Activated CD4-positive, alpha-beta memory T cell treated with anti-CD3 and anti-CD28 coated beads, Interleukin-2, amount 10 ng/mL, durations not matched to agents 7 days and 5 days (primary cell): ENCODE results near the gene CNOT2. TPM values are rescaled to one million over a fixed set of nuclear protein-coding genes. Genes with fewer than 3 reads are reported as not detected.
"Not testable (repeated sequence)": the region's sequence is repeated elsewhere in the genome, so short reads cannot be mapped to it uniquely, and the experiment has no call there.

Experiments used
- CTCF ChIA-PET: fragments of 350-600 bp; sonication (Branson Sonifier 250); formaldehyde crosslinking; loops from one replicate; lab custom pipeline; 2021; ENCODE audit warnings: antibody characterized with exemption, inconsistent platforms; lab: Charles Lee
- POLR2A ChIA-PET: fragments of 350-600 bp; sonication (Branson Sonifier 250); formaldehyde crosslinking; loops from one replicate; lab custom pipeline; 2021; ENCODE audit warnings: antibody characterized with exemption; lab: Charles Lee
- DNase-seq: peaks from one replicate; pipeline ENCODE4 v3.0.0-alpha.2; 2020
- H3K27ac Mint-ChIP-seq: one replicate; pipeline ENCODE4 v1.8.0; 2021; ENCODE audit warnings: mild to moderate bottlenecking, mixed read lengths
- H3K27me3 Mint-ChIP-seq: one replicate; pipeline ENCODE4 v1.8.0; 2021; ENCODE audit warnings: mixed read lengths
- H3K36me3 Mint-ChIP-seq: one replicate; pipeline ENCODE4 v1.8.0; 2021; ENCODE audit warnings: low read depth, mixed read lengths
- H3K4me1 Mint-ChIP-seq: one replicate; pipeline ENCODE4 v1.8.0; 2021; ENCODE audit warnings: mixed read lengths
- H3K4me3 Mint-ChIP-seq: one replicate; pipeline ENCODE4 v1.8.0; 2021; ENCODE audit warnings: mild to moderate bottlenecking, mixed read lengths
- H3K9me3 Mint-ChIP-seq: one replicate; pipeline ENCODE4 v1.8.0; 2021; ENCODE audit warnings: mixed read lengths
- total RNA-seq, 2 experiments: library from RNA; stranded (reverse); gene quantifications; one replicate each; pipeline ENCODE4 v1.2.3, GENCODE V29; 2021

CNOT2 gene
- total RNA-seq, 2 experiments from 2014 or later = 63.9 to 69.5 TPM

DNA sequence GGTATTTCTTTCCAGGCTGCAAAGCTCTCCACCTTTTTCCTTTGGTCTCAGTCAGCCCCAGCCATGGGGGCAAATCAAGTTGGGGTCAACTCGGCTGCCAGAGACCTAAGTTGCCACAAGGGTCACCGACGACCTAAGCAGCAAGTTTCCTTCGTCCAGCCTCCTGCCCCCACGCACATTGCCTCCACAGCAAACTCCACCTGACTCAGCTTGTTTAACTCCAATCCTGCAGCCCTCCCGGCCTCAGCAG lies 122.1 kb downstream of the CNOT2 start:
- Mint-ChIP-seq H3K4me3 (peak overlapping the region; percentile 70), H3K4me1 (peaks cover 21% of the 10 kb centered on the region), H3K27ac (no peak overlapping the region), H3K9me3 (no peaks in the 10 kb centered on the region), H3K36me3 (no peaks in the 10 kb centered on the region), H3K27me3 (peaks cover 37% of the 10 kb centered on the region)
- DNase-seq = no peak
- CTCF ChIA-PET = no interaction called here
- POLR2A ChIA-PET = interaction anchor here (0.6 to 1.0 kb wide), 3 partner anchors 8 to 123 kb away, joined by 3 read pairs; no protein-coding TSS in a partner anchor

DNA sequence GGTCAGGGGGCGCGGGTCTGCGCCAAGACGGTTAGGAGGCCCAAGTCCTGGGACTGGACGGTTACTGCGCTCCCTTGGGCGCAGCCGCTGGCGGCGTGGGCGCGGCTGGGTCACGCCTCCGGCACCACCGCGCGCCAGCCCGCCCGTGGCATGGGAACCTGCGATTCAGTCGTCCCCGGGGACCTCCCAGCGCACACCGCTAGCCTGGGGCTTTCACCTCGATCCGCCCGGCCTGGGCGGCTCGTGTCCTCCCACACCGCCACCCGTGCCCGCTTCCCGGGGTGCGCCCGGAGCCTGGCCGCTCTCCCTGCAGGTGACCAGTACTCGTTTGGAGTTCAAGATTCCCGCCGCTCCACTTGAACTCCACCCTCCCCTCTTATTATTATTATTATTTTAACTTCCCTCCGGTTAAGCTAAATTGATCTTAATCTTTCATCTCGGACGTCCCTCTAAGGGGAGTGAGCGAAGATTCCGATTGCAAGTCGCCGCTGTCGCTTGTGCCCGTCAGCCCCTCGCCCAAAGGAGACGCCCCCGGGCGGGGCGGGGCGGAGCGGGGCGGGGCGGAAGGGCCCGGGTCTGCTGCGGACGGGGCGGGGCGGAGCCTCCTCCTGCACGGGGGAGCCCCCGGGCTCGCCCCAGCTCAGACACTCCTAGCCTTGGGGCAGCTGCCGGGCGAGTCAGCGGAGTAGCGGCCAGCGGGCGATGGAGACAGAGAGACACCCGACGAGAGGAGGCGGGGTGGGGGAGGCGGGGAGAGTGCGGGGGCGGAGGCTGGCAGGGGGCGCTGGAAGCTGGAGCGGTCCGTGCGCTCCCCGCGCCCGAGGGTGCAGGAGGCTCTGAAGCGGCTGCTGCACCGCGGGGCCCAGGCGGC lies 122.7 kb downstream of the CNOT2 start, which contains the start of gene KCNMB4:
Gene KCNMB4, plus strand, starts transcription at position 643 of the 871 bp plus-strand sequence. CDS start 445 bp downstream, outside the sequence.
- no peaks in the 10 kb centered on the region for H3K9me3 Mint-ChIP-seq
- peak within 1 kb of the TSS; percentile 83 for H3K4me3 Mint-ChIP-seq
- peaks cover 37% of the 10 kb centered on the region for H3K27me3 Mint-ChIP-seq
- DNase-seq = peak; percentile 71
- no peaks in the 10 kb centered on the region for H3K36me3 Mint-ChIP-seq
- ChIA-PET POLR2A (interaction anchor here (0.6 to 1.0 kb wide), 3 partner anchors 9 to 123 kb away, joined by 3 read pairs; no protein-coding TSS in a partner anchor), CTCF (interaction anchor here (0.7 kb wide), 1 partner anchor 9 kb away, joined by 3 read pairs; no protein-coding TSS in a partner anchor)
- no peak within 1 kb of the TSS for H3K27ac Mint-ChIP-seq
- peaks cover 21% of the 10 kb centered on the region for H3K4me1 Mint-ChIP-seq

DNA sequence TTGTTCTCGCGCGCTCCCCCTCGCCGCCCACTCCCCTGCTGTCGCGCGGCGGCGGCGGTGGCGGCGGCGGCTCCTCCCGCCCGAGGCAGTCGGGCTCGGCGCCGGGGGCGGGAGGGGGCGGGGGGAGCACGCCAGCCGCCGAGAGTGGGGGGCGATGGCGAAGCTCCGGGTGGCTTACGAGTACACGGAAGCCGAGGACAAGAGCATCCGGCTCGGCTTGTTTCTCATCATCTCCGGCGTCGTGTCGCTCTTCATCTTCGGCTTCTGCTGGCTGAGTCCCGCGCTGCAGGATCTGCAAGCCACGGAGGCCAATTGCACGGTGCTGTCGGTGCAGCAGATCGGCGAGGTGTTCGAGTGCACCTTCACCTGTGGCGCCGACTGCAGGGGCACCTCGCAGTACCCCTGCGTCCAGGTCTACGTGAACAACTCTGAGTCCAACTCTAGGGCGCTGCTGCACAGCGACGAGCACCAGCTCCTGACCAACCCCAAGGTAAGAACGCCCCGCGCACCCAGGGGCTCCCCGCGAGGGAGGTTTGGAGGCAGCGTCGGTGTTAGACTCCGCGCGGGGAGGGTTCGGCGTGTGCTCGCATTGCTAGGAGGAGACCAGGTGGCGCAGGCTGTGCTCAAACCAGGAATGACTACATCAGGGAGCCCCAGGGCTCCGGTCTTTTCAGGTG lies 123.5 kb downstream of the CNOT2 start:
- Mint-ChIP-seq H3K4me3 (peak overlapping the region; percentile 83), H3K4me1 (peaks cover 21% of the 10 kb centered on the region), H3K27ac (no peak overlapping the region), H3K27me3 (peaks cover 37% of the 10 kb centered on the region), H3K9me3 (no peaks in the 10 kb centered on the region), H3K36me3 (no peaks in the 10 kb centered on the region)
- POLR2A ChIA-PET = interaction anchor here (2.0 kb wide), 1 partner anchor 123 kb away, joined by 7 read pairs; no protein-coding TSS in a partner anchor
- CTCF ChIA-PET = no interaction called here
- DNase-seq = peak; percentile 67

DNA sequence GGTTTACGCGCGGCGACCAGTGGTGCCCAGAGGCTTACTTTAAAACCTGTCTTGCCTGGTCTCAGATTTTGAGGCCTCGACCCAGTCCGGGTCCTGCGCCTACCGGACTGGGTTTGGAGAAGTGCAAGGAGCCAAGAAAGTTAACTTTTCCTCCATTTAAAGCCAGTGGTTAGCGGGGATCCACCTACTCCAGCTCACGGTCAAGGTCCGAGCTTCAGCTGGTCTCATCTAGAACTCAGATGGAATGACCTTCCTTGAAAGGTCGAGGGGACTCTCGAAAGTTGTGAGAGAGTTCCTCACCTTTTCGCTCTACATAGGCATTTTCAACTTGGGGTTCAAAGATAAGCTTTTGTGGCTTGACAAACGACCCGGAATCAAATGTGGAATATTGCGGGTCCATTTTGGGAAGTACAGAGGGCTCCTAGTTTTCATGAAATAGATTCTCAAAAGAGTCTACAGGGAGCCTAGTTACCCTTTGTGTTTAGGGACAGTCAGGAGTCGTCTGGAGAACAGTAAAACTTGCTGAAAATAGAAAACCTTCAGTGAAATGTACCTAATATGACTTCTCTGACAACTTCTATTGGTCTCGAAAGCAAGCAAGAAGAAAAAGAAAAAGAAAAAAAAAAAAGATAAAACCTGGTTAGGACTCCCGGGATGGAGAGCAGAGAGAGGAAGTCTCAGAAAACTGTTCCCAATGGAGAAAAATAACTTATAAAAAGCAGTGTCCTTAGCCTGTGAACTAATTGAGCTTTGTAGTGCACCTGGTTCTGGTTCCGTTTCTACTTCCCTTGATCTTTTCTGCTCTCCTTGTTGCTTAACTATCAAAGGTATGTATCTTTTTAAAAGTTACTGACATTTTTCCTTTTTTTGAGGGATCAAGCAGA lies 124.3 kb downstream of the CNOT2 start:
- Mint-ChIP-seq H3K4me3 (peak overlapping the region; percentile 83), H3K36me3 (no peaks in the 10 kb centered on the region), H3K27me3 (peaks cover 36% of the 10 kb centered on the region), H3K27ac (no peak overlapping the region), H3K4me1 (peaks cover 21% of the 10 kb centered on the region), H3K9me3 (no peaks in the 10 kb centered on the region)
- ChIA-PET CTCF (no interaction called here), POLR2A (interaction anchor here (2.0 kb wide), 1 partner anchor 123 kb away, joined by 7 read pairs; no protein-coding TSS in a partner anchor)
- DNase-seq = no peak

DNA sequence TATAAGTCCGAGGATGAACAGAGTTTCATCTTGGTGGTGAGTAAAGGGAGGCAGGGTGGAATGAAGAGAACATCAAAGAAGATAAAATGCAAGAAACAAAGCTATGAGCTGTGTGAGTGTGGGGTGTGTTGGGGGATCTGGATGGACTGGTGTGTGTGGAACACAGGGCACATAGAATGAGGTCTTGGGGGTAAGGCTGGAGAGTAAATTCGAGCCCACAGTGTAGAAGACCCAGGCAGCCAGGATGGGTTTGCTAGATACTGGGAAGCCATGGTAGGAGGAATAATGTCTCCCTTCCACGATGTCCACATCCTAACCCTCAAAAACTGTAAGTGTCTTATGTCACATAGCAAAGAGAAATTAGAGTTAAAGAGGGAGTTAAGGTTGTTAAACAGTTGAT lies 129.6 kb downstream of the CNOT2 start:
- H3K27me3 Mint-ChIP-seq = peaks cover 3% of the 10 kb centered on the region
- DNase-seq = no peak
- no peaks in the 10 kb centered on the region for H3K36me3 Mint-ChIP-seq
- no peak overlapping the region for H3K4me3 Mint-ChIP-seq
- ChIA-PET POLR2A (no interaction called here), CTCF (no interaction called here)
- no peaks in the 10 kb centered on the region for H3K9me3 Mint-ChIP-seq
- H3K4me1 Mint-ChIP-seq = no peaks in the 10 kb centered on the region
- no peak overlapping the region for H3K27ac Mint-ChIP-seq

DNA sequence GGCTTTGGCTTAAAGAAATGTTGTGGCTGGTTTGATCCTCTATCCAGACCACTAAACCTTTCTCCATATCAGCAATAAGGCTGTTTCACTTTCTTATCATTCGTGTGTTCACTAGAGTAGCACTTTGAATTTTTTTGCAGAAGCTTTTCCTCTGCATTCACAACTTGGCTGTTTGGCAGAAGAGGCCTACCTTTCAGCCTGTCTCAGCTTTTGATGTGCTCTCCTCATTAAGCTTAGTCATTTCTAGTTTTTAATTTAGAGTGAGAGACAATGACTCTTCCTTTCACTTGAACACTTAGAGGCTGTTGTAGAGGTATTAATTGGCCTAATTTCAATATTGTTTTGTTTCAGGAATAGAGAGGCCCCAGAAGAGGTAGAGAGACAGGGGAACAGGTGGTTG lies 136.6 kb downstream of the CNOT2 start:
- no peaks in the 10 kb centered on the region for H3K36me3 Mint-ChIP-seq
- ChIA-PET POLR2A (no interaction called here), CTCF (interaction anchor here (0.6 kb wide), 1 partner anchor 872 kb away, joined by 3 read pairs; no protein-coding TSS in a partner anchor)
- H3K27me3 Mint-ChIP-seq = no peaks in the 10 kb centered on the region
- peaks cover 3% of the 10 kb centered on the region for H3K9me3 Mint-ChIP-seq
- H3K4me3 Mint-ChIP-seq = no peak overlapping the region
- H3K4me1 Mint-ChIP-seq = peaks cover 6% of the 10 kb centered on the region
- H3K27ac Mint-ChIP-seq = no peak overlapping the region
- no peak for DNase-seq

DNA sequence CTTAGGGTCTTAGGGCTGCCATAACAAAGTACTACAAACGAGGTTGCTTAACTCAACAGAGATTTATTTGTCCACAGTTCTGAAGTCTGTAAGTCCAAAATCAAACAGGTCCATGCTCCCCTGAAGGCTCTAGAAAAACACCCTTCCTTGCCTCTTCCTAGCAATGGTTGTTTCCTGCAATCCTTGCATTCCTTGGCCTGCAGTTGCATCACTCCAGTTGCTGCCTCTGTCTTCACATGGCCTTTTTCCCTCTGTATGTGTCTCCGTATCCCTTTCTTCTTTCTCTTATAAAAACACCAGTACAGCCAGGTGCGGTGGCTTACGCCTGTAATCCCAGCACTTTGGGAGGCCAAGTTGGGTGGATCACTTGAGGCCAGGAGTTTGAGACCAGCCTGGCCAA lies 140.3 kb downstream of the CNOT2 start:
- peaks cover 3% of the 10 kb centered on the region for H3K9me3 Mint-ChIP-seq
- no peak overlapping the region for H3K4me3 Mint-ChIP-seq
- no peaks in the 10 kb centered on the region for H3K27me3 Mint-ChIP-seq
- H3K27ac Mint-ChIP-seq = no peak overlapping the region
- H3K4me1 Mint-ChIP-seq = peaks cover 6% of the 10 kb centered on the region
- ChIA-PET CTCF (no interaction called here), POLR2A (no interaction called here)
- no peak for DNase-seq
- no peaks in the 10 kb centered on the region for H3K36me3 Mint-ChIP-seq

DNA sequence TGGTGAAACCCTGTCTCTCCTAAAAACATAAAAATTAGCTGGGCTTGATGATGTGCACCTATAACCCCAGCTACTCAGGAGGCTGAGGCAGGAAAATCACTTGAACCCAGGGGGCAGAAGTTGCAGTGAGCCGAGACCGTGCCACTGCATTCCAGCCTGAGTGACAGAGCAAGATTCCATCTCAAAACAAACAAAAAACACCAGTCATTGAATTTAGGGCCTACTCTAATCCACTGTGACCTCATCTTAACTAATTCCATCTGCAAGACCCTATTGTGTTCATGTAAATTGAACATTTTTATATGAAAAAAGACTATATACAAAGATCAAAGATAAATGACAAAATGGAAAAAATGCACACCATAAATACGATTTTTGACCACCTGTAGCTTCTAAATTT lies 140.7 kb downstream of the CNOT2 start:
- H3K36me3 Mint-ChIP-seq = no peaks in the 10 kb centered on the region
- H3K27me3 Mint-ChIP-seq = no peaks in the 10 kb centered on the region
- H3K9me3 Mint-ChIP-seq = peaks cover 3% of the 10 kb centered on the region
- no peak overlapping the region for H3K27ac Mint-ChIP-seq
- no peak overlapping the region for H3K4me3 Mint-ChIP-seq
- no peak for DNase-seq
- ChIA-PET POLR2A (no interaction called here), CTCF (no interaction called here)
- H3K4me1 Mint-ChIP-seq = peaks cover 6% of the 10 kb centered on the region

DNA sequence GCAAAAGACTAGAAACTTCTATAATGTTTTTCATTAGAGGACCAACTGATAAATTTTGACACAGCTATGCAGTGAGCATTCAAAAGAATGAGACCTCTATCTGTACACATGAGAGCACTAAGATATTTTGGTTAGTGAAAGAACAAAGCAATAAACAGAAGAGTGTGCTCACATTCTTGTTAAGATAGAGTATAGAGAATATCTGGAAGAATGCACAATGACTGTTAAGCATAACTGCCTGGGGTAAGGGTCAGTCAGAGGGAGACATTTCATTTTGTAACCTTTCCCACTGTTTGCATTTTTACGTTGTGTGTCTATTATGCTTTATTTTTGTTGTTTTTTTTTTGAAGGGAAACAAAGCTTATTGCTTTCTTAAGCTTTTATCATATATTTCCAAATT lies 143.5 kb downstream of the CNOT2 start:
- Mint-ChIP-seq H3K9me3 (no peaks in the 10 kb centered on the region), H3K27me3 (no peaks in the 10 kb centered on the region), H3K4me1 (no peaks in the 10 kb centered on the region), H3K36me3 (no peaks in the 10 kb centered on the region), H3K27ac (no peak overlapping the region), H3K4me3 (no peak overlapping the region)
- ChIA-PET CTCF (no interaction called here), POLR2A (no interaction called here)
- DNase-seq = no peak

DNA sequence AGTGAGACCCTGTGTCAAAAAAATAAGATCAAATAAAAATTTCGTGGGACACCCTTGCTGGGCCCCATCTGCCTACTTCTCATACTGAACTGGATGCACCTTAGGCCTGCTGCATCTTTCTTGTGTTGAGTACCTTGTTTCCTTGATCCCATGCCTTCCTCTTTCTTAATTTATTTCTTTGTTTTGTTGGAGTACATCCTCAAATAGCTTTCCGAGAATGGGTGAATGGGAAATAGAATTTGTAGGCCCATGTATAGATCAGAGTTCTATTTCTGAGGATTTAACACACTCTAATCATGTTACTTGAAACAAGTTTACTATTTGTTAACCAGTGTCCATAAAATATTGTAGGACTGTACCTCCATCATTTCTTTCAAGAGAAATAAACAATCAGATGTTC lies 146.4 kb downstream of the CNOT2 start:
- DNase-seq = no peak
- CTCF ChIA-PET = no interaction called here
- no peak overlapping the region for H3K27ac Mint-ChIP-seq
- H3K4me3 Mint-ChIP-seq = no peak overlapping the region
- POLR2A ChIA-PET = no interaction called here
- no peaks in the 10 kb centered on the region for H3K36me3 Mint-ChIP-seq
- no peaks in the 10 kb centered on the region for H3K4me1 Mint-ChIP-seq
- no peaks in the 10 kb centered on the region for H3K27me3 Mint-ChIP-seq
- no peaks in the 10 kb centered on the region for H3K9me3 Mint-ChIP-seq

DNA sequence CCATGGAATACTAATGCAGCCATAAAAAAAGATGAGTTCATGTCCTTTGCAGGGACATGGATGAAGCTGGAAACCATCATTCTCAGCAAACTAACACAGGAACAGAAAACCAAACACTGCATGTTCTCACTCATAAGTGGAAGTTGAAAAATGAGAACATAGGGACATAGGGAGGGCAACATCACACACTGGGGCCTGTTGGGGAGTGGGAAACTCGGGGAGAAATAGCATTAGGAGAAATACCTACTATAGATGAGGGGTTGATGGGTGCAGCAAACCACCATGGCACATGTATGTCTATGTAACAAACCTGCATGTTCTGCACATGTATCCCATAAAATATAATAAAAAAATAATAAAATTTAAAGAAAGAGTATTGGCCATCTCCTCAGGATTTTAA lies 149.4 kb downstream of the CNOT2 start:
- H3K36me3 Mint-ChIP-seq, POLR2A ChIA-PET, H3K9me3 Mint-ChIP-seq: not testable (repeated sequence)

DNA sequence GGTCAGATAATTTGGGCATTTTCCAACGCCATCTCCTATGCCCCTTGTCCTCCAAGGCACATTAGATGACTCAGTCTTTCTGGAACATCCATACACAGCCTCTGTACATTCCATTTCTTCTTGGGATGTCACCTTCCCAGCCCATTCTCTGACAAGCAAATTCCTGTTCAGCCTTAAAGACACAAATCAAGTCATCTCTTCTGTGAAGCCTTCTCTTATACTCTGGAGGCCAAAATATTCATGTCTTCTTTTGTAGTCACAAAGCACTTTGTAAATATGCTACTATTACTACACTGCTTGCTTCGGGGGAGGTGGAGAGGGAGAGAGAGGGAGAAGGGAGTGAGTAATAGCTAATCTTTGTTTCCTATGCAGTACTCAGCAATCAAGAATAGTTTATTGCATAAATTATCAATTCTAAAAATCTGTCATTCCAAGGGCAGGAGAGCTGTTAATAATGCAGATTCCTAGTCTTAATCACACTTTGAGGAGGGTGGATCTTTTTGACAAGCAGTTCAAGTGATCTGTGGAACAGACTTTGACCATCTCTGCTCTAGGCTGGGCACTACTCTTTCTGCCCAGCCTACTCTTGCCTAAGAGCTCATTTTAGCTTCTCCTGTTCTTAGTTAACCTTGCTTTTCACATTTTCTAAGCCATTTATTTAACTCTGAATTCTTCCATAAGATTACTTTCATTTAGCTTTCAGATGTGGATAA lies 150.7 kb downstream of the CNOT2 start:
- ChIA-PET POLR2A (no interaction called here), CTCF (no interaction called here)
- Mint-ChIP-seq H3K27me3 (no peaks in the 10 kb centered on the region), H3K27ac (no peak overlapping the region), H3K4me3 (no peak overlapping the region), H3K36me3 (no peaks in the 10 kb centered on the region), H3K4me1 (no peaks in the 10 kb centered on the region), H3K9me3 (no peaks in the 10 kb centered on the region)
- no peak for DNase-seq

More for the DNA sequence above, 149.4 kb downstream of the CNOT2 start:
- H3K27me3 Mint-ChIP-seq, DNase-seq, CTCF ChIA-PET, H3K4me1 Mint-ChIP-seq, H3K27ac Mint-ChIP-seq, H3K4me3 Mint-ChIP-seq: not testable (repeated sequence)
